ENCODE data around the gene UBE2J2. TPM values are rescaled to one million over a fixed set of nuclear protein-coding genes. Genes with fewer than 3 reads are reported as not detected.

Gene UBE2J2
- total and polyA plus RNA-seq, 2 experiments from 2014 or later = 47.1 to 70.2 TPM

DNA sequence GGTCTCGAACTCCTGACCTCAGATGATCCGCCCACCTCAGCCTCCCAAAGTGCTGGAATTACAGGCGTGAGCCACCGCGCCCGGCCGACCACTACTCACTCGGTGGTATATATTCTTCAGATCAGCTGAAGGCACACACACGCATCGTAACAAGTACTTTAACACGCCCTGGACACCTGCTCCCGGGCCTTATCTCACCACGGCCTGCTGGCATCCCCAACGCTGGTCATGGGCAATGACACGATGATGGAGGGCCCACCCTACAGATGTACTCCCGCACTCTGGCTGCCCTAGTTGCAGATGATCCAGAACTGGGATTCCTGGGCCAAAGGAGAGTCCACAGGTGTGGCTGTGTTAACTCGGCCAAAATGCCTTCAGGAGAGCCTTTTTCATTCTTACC lies 11.6 kb downstream of the UBE2J2 start (continued):
- TF ChIP-seq, protein P1, sequence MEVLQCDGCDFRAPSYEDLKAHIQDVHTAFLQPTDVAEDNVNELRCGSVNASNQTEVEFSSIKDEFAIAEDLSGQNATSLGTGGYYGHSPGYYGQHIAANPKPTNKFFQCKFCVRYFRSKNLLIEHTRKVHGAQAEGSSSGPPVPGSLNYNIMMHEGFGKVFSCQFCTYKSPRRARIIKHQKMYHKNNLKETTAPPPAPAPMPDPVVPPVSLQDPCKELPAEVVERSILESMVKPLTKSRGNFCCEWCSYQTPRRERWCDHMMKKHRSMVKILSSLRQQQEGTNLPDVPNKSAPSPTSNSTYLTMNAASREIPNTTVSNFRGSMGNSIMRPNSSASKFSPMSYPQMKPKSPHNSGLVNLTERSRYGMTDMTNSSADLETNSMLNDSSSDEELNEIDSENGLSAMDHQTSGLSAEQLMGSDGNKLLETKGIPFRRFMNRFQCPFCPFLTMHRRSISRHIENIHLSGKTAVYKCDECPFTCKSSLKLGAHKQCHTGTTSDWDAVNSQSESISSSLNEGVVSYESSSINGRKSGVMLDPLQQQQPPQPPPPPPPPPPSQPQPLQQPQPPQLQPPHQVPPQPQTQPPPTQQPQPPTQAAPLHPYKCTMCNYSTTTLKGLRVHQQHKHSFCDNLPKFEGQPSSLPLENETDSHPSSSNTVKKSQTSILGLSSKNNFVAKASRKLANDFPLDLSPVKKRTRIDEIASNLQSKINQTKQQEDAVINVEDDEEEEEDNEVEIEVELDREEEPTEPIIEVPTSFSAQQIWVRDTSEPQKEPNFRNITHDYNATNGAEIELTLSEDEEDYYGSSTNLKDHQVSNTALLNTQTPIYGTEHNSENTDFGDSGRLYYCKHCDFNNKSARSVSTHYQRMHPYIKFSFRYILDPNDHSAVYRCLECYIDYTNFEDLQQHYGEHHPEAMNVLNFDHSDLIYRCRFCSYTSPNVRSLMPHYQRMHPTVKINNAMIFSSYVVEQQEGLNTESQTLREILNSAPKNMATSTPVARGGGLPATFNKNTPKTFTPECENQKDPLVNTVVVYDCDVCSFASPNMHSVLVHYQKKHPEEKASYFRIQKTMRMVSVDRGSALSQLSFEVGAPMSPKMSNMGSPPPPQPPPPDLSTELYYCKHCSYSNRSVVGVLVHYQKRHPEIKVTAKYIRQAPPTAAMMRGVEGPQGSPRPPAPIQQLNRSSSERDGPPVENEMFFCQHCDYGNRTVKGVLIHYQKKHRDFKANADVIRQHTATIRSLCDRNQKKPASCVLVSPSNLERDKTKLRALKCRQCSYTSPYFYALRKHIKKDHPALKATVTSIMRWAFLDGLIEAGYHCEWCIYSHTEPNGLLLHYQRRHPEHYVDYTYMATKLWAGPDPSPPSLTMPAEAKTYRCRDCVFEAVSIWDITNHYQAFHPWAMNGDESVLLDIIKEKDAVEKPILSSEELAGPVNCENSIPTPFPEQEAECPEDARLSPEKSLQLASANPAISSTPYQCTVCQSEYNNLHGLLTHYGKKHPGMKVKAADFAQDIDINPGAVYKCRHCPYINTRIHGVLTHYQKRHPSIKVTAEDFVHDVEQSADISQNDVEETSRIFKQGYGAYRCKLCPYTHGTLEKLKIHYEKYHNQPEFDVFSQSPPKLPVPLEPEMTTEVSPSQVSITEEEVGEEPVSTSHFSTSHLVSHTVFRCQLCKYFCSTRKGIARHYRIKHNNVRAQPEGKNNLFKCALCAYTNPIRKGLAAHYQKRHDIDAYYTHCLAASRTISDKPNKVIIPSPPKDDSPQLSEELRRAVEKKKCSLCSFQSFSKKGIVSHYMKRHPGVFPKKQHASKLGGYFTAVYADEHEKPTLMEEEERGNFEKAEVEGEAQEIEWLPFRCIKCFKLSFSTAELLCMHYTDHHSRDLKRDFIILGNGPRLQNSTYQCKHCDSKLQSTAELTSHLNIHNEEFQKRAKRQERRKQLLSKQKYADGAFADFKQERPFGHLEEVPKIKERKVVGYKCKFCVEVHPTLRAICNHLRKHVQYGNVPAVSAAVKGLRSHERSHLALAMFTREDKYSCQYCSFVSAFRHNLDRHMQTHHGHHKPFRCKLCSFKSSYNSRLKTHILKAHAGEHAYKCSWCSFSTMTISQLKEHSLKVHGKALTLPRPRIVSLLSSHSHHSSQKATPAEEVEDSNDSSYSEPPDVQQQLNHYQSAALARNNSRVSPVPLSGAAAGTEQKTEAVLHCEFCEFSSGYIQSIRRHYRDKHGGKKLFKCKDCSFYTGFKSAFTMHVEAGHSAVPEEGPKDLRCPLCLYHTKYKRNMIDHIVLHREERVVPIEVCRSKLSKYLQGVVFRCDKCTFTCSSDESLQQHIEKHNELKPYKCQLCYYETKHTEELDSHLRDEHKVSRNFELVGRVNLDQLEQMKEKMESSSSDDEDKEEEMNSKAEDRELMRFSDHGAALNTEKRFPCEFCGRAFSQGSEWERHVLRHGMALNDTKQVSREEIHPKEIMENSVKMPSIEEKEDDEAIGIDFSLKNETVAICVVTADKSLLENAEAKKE (CRISPR knock-in tag; IDR thresholded peaks at IDR 0.05) = no peak
- TF ChIP-seq JUNB (IDR thresholded peaks at IDR 0.05; ENCODE audit: unreplicated experiment) (no peak), STAT1 (IDR thresholded peaks at IDR 0.05; ENCODE audit: unreplicated experiment) (no peak), ZNF114 (CRISPR knock-in tag; IDR thresholded peaks at IDR 0.05) (no peak), ZNF331 (CRISPR knock-in tag; IDR thresholded peaks at IDR 0.05; ENCODE audit: low read depth) (no peak), POLR2AphosphoS5 (IDR thresholded peaks at IDR 0.05; ENCODE audit: low read depth) (no peak)
- TF ChIP-seq, protein P2, sequence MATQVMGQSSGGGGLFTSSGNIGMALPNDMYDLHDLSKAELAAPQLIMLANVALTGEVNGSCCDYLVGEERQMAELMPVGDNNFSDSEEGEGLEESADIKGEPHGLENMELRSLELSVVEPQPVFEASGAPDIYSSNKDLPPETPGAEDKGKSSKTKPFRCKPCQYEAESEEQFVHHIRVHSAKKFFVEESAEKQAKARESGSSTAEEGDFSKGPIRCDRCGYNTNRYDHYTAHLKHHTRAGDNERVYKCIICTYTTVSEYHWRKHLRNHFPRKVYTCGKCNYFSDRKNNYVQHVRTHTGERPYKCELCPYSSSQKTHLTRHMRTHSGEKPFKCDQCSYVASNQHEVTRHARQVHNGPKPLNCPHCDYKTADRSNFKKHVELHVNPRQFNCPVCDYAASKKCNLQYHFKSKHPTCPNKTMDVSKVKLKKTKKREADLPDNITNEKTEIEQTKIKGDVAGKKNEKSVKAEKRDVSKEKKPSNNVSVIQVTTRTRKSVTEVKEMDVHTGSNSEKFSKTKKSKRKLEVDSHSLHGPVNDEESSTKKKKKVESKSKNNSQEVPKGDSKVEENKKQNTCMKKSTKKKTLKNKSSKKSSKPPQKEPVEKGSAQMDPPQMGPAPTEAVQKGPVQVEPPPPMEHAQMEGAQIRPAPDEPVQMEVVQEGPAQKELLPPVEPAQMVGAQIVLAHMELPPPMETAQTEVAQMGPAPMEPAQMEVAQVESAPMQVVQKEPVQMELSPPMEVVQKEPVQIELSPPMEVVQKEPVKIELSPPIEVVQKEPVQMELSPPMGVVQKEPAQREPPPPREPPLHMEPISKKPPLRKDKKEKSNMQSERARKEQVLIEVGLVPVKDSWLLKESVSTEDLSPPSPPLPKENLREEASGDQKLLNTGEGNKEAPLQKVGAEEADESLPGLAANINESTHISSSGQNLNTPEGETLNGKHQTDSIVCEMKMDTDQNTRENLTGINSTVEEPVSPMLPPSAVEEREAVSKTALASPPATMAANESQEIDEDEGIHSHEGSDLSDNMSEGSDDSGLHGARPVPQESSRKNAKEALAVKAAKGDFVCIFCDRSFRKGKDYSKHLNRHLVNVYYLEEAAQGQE (IDR thresholded peaks at IDR 0.05; ENCODE audit: unreplicated experiment) = no peak

All from GM23338 (cell line).